Measurements from ENCODE around the gene ACSBG1.

The ACSBG1 gene
- total RNA-seq: 0 to 0.04 reads per million in 2 experiments

- no peak for DNase-seq (ENCODE audit: low read depth)
These were observed at the start of gene ACSBG1 for GRCh38 chr15:78234515-78235040. ACSBG1 (minus strand) TSS chr15:78234565; CDS start chr15:78234501, 64 bp downstream.

DNA sequence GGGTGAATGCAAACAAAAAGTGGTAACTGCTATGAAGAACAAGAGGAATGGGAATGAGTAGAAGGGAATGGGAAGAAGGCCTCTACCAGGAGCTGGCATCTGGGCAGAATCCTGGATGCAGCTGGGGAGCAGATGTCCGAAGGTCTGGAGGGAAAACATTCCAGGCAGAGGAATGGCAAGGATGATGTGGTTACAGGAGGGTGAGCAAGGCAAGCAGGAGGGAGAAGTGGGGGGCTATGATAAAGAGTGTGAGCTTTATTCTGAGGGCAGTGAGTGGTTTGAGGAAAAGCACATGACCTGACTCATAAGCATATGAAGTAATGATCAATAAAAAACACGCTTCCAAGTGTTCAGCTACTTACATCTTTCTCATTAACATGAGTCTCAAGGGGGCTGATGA is 48.0 kb upstream of the ACSBG1 start:
- DNase-seq (ENCODE audit: low read depth): no peak

DNA sequence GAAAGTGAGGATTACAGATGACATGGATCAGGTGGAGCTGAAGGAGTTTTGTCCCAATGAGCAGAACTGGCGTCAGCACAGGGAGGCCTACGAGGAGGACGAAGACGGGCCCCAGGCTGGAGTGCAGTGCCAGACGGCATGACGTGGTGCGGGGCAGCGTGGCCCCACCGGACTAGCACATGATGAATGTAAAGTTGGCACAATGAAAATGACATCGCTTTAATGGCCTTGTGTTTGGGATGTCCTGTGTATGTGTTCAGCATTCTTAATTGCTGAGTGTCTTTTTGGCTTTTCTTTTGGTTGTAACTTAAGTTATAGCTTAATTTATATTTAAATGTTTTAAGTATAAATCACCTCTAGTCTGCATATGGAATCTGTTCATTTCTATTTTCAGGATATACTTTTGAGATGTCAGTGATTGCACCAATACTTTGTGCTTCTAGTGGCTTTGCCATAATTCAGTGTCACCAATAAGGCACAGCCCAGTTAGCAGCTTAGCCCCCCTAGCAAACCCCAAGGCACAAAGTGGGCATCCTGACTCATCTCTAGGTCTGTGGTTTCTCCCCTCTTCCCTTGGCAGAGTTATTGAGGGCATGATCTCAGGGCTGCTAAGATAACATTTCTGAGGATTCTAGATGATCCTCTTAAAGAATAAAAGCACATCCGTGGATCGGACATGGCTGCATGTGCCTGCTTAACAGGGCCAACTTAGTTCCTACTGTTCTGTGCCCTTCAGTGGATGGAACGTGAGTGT is 46.1 kb upstream of the ACSBG1 start:
- DNase-seq (ENCODE audit: low read depth): no peak

- DNase-seq (ENCODE audit: low read depth): no peak
These were observed 41.9 kb upstream of the ACSBG1 start for GRCh38 chr15:78276064-78276943.

GRCh38 chr15:78274994-78275393 is 40.6 kb upstream of the ACSBG1 start:
- no peak for DNase-seq (ENCODE audit: low read depth)

GRCh38 chr15:78272776-78273175 is 38.4 kb upstream of the ACSBG1 start:
- DNase-seq (ENCODE audit: low read depth): no peak

DNA sequence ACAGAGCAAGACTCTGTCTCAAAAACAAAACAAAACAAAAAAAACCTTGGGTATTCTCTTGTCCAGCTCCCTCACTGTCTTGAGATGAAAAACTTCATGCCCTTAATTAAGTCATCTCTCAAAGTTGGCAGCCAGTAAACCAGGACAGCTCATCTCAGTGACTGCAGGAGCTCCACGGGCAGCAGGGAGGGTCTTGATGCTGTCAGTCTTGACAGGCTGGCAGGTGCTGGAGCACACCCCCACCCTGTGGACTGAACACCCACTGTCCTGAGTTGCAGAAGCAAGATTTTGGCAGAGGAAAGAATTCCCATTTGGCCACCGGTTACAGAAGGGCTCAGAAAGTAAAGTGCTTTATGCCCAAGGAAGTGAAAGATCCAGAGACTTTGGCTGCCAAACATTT is 38.0 kb upstream of the ACSBG1 start:
- no peak for DNase-seq (ENCODE audit: low read depth)

DNA sequence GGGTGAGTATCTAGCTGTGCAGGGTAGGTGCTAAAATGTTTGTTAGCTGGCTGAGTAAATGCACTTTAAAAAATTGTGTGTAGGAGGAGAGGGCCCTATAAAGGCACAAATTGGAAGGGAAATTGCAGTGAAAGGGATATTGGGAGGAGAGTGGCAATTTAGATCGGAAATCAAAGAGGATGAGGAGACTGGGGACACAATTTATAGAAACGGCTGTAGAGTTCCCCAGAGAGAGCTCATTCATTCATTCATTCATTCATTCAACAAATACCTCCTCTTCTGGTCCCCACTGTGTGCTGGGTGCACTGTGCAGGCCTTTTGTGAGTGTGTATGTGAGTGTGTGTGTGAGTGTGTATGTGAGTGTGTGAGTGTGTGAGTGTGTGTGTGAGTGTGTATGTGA is 32.4 kb upstream of the ACSBG1 start:
- no peak for DNase-seq (ENCODE audit: low read depth)

GRCh38 chr15:78266229-78266628 is 31.9 kb upstream of the ACSBG1 start:
- no peak for DNase-seq (ENCODE audit: low read depth)

DNA sequence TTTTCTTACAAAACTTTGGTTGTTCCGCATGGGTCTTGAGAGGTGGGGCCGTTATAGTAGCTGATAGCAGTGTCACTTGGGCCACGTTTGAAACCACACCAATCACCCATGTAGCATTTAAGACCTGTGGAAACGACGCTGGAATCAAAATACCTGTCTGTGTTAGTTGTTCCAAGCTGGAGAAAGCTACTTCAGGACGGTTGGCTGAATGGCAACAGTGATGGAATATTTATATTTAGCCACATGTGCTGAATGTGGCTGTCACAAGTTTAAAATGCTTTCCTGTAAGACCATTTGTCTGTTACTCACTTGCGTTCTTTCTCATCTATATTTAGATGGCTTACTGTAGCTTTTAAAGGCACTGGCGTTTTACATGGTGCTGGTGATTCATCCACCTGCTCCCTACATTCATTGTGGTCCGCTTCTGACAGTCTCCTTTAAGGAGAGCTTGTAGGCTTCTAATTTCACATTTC is 31.4 kb upstream of the ACSBG1 start:
- DNase-seq (ENCODE audit: low read depth): no peak

GRCh38 chr15:78265137-78265460 is 30.7 kb upstream of the ACSBG1 start:
- DNase-seq (ENCODE audit: low read depth): no peak

DNA sequence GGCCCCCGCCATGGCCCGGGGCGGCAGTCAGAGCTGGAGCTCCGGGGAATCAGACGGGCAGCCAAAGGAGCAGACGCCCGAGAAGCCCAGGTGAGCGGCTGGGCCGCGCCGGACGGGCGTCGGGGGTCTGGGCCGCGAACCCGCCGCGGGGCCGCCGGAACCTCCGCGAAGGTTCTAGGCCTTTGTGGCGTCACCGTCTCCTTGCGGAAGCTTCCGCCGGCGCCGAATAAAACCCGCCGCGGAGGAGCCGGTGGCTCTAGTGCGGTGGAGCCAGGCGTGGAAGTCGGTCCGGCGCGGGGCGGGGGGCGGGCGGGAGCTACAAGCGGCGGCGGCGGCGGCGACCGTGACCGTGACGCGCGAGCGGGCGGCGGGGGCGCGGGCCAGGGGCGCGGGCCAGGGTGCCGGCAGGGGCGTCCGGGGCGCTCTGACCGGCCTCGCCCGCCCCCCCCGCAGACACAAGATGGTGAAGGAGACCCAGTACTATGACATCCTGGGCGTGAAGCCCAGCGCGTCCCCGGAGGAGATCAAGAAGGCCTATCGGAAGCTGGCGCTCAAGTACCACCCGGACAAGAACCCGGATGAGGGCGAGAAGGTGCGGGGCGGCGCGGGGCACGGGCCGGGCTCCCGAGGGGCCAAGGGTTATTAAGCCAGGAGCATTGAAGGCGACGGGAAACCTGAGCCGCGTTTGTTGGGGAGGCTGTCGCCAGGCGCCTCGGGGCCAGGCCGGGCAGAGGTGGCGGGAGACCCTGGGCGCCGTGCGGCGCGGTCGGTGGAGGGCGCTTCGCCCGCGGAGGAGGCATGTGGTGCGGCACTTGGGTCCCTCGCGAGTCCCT is 30.2 kb upstream of the ACSBG1 start, which contains the start of gene DNAJA4:
DNAJA4 (plus strand) TSS at position 259 of the 833 bp plus-strand sequence; CDS start at position 461, 202 bp downstream.
- peak; percentile 48 for DNase-seq (ENCODE audit: low read depth)

GRCh38 chr15:78263907-78264303 is 29.5 kb upstream of the ACSBG1 start:
- DNase-seq (ENCODE audit: low read depth): no peak

DNA sequence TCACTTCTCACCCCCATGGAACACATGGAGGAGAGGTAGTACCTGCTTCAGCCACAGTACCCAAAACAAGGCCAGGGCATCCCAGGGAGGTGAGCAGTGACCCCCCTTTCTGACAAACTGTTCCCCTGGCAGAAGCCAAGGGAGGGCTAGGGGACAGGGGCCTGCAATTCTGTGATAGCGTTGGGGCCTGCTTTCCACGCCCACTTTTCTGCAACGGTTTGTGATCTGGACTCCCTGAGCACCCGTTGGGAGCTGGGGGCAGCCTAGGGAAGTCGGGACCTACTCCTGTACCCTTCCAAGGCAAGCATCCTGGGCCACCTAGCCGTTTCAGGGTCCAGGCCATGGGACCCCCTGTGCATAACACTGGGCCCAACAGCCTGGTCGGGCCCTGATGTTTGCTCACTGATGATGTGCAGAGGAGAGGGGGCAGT is 29.0 kb upstream of the ACSBG1 start:
- no peak for DNase-seq (ENCODE audit: low read depth)

DNA sequence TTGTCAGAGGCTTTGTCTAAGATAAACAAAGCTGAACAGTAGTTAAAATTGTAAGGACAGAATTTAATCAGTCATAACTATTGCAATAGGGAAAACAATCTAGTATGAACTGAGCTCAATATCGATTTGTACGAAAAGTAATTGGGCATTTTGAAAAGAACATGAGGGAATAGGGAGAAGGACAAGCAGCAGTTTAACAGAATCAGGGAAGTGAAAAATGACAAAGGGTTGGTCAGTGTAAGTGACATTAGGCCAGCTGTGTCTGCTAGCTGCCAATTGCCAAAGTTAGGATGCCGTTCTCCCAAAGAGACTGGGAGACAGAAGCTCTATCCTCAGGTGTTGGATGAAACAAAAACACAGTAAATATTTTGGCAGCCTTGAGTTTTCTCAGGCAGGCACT is 26.7 kb upstream of the ACSBG1 start:
- DNase-seq (ENCODE audit: low read depth): no peak

DNA sequence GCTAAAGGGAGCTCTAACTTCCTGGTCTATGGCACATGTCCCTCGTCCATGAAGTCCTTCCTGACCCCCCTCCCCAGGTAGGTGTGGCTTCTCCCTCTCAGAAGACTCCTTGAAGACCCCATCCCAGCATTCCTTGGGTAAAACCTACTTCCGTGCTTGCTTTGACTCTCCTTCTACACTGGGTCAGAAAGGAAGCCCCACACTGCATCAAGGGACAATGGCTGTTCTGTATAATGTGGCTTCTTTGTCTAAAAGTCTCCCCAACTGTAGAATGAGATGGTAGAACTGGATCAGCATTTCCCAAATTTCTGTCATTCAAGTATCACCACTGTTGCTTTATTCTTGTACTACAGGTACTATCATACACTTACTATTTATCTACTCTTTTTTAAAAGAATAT is 26.1 kb upstream of the ACSBG1 start:
- no peak for DNase-seq (ENCODE audit: low read depth)

DNA sequence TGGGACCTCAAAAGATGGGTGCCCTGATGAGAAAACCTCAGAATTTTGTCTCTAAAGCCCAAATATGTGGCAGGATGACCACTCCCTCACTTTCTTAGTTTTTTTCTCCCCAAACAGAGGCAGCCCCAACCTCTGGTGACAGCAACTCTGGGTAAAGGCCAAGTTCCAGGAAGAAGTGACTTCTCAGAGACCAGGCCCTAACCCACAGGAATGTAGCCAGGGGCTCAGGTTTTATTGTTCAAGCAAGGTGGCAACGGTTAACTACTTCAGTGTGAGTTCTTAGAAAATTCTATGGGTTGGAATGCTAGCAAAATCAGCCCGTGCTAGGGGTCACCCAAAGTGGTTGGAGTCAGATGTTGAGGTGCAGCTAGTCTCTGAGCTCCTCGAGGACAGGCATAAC is 24.9 kb upstream of the ACSBG1 start:
- DNase-seq (ENCODE audit: low read depth): no peak

DNA sequence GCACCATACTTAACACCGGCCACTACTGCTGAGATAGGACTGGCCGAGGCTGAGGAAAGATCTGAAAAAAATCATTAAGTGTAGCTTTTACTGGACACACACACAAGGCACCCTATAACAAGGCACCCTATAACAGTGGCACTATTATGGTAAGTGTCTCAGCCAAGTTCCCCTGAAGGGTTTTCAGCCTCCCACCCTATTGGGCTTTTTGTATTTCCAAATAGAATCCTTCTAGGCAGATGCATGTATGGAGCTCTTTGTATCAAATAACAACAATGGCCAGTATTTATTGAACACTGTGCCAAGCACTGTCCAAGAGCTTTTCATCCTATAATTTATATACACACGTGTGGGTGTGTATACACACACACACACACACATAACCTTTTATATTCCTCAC is 23.3 kb upstream of the ACSBG1 start:
- DNase-seq (ENCODE audit: low read depth): no peak

- DNase-seq (ENCODE audit: low read depth): no peak
These were observed 21.7 kb upstream of the ACSBG1 start for GRCh38 chr15:78256044-78256437.

DNA sequence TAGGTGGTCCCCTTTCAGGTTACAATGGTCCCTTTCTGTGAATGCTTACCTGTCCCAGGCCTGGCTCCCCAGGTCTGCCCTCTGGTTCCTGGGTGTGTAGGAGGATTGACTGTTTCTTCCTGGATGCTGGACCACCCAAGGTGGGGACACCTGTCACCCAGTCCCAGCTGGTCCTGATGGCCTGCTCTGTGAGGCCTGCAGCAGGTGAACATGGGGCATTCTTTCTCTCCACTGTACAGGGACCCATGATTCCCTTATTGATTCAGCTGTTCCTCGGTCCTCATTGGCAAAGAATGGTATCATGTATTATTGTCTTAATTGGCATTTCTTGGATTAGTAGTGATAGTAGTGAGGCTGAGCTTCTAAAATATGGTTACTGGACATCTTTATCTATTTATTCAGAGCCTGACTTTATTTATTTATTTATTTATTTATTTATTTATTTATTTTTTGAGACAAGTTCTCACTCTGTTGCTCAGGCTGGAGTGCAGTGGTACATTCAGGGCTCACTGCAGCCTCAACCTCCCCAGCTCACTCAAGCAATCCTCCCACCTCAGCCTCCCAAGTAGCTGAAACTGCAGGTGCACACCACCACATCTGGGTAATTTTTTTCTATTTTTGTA is 21.2 kb upstream of the ACSBG1 start:
- DNase-seq (ENCODE audit: low read depth): no peak

DNA sequence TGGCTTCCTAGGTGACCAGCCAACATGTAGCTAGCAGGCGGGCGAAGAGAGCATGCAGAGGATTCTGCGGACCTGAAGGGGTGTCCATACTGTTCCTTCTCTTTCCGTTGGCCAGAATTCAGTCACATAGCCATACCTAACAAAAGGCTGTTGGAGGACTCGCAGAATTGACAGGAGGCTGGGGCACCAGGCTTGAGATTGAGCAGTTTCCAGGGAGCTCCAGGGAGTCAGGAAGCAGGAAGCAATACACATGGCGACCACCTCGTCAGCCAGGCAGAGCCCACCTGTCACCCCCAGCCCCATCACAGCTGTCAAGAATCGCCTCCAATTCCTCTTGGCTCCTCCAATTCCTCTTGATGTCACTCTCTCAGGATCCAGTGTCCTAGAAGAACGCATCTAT is 16.8 kb upstream of the ACSBG1 start:
- DNase-seq (ENCODE audit: low read depth): no peak
